Nephron (organoid): ENCODE data around the gene RAB44.

ENCODE experiments used
- H3K27ac Mint-ChIP-seq, 3 experiments: 2 replicates each; pipeline ENCODE4 v1.8.0; 2020; ENCODE audit warnings: mixed read lengths in 3 of 3, mild to moderate bottlenecking in 2 of 3, moderate library complexity in 1 of 3
- H3K27me3 Mint-ChIP-seq: 2 replicates; pipeline ENCODE4 v1.8.0; 2021; ENCODE audit warnings: low read depth, mild to moderate bottlenecking, moderate library complexity, mixed read lengths
- H3K36me3 Mint-ChIP-seq: 2 replicates; pipeline ENCODE4 v1.8.0; 2020; ENCODE audit warnings: low read depth, mixed read lengths
- H3K4me1 Mint-ChIP-seq: 2 replicates; pipeline ENCODE4 v1.8.0; 2020; ENCODE audit warnings: mixed read lengths
- H3K4me3 Mint-ChIP-seq, 3 experiments: 2 replicates each; pipeline ENCODE4 v1.8.0; 2020; ENCODE audit warnings: mild to moderate bottlenecking in 3 of 3, mixed read lengths in 3 of 3, moderate library complexity in 2 of 3
- H3K9me3 Mint-ChIP-seq: 2 replicates; pipeline ENCODE4 v1.8.0; 2020; ENCODE audit warnings: mixed read lengths
- CTCF ChIP-seq, 3 experiments: fragments of 200-600 bp; sonication (generic); IDR thresholded peaks; one replicate each; pipeline ENCODE4 v1.5.0; 2021; ENCODE audit warnings: antibody characterized with exemption in 3 of 3; ENCODE audit not compliant: unreplicated experiment in 3 of 3

The RAB44 gene

DNA sequence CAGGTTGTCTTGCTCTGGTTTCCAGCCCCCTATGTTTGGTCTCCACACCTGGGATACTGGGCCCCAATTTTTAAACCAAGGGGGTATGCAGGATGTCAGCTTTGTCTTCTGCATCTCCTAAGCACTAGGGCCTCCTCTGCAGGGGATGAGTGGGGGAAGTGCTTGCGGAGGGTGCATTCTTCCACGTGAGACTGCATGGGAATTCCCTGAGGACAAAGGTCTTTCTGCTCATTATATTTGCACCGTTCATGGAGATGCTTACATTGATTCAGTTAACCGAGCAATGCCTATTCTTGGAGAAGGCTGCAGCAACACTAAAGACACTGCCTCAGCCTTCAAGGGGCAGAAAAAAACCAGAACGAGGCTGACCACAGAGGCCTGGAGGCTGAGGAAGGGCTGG, 45.4 kb downstream of the RAB44 start:
- Mint-ChIP-seq H3K36me3 (no peaks in the 10 kb centered on the region), H3K9me3 (no peaks in the 10 kb centered on the region), H3K4me3 (no peak overlapping the region), H3K27ac (peak overlapping the region in 1 of 3 experiments; percentile 59), H3K27me3 (peaks cover 3% of the 10 kb centered on the region), H3K4me1 (no peaks in the 10 kb centered on the region)
- no peak for TF ChIP-seq CTCF (IDR thresholded peaks at IDR 0.05; ENCODE audit: unreplicated experiment in 3 of 3)

- Mint-ChIP-seq H3K36me3 (no peaks in the 10 kb centered on the region), H3K4me1 (no peaks in the 10 kb centered on the region), H3K9me3 (peaks cover 4% of the 10 kb centered on the region), H3K27me3 (peaks cover 3% of the 10 kb centered on the region), H3K27ac (peak overlapping the region in 2 of 3 experiments; percentile 59 to 78), H3K4me3 (no peak overlapping the region)
- TF ChIP-seq CTCF (IDR thresholded peaks at IDR 0.05; ENCODE audit: unreplicated experiment in 3 of 3), result no peak
Measured at GRCh38 chr6:36743538-36744303, 46.1 kb downstream of the RAB44 start.

DNA sequence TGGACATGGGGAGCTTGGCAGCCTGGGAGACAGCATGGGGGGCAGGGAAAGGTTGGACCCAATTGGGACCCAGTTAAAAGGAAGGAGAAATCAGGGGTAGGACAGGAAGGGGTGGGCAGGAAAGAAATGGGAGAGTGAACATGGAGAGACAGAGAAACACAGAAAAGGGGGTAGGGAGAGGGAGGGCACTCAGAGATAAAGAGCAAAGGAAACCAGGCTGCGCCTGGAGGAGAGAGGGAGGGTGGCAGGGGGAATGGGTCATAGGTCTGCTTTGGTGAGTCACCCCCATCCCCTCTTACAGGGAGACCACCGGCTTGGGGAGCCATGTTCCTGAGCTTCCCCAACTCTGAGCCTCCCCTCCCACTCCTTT, 46.7 kb downstream of the RAB44 start:
- H3K9me3 Mint-ChIP-seq, result peaks cover 8% of the 10 kb centered on the region
- H3K4me1 Mint-ChIP-seq, result no peaks in the 10 kb centered on the region
- peak overlapping the region in 2 of 3 experiments; percentile 59 to 78 for H3K27ac Mint-ChIP-seq
- H3K36me3 Mint-ChIP-seq, result peaks cover 2% of the 10 kb centered on the region
- H3K27me3 Mint-ChIP-seq, result peaks cover 3% of the 10 kb centered on the region
- H3K4me3 Mint-ChIP-seq, result no peak overlapping the region
- TF ChIP-seq CTCF (IDR thresholded peaks at IDR 0.05; ENCODE audit: unreplicated experiment in 3 of 3), result no peak

DNA sequence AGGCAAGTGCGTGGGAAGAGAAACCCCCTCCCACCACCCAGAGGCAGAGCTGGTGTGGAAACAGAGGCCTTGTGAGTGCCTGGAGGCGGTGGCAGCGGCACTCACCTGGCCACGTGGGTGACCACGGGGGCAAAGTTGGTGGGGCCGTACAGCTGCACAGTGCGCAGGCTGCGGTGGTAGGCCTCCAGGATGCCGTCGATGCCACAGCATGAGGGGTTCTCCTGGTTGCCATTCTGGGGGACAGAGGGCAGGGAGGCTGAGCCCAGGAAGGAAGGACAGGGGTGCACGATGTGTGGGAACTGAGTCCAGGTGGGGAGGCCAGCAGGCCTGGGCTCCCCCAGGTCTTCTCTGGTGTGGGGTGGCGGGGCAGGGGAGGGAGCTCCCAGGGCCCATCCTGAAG, 47.7 kb downstream of the RAB44 start:
- peaks cover 10% of the 10 kb centered on the region for H3K9me3 Mint-ChIP-seq
- no peak for TF ChIP-seq CTCF (IDR thresholded peaks at IDR 0.05; ENCODE audit: unreplicated experiment in 3 of 3)

DNA sequence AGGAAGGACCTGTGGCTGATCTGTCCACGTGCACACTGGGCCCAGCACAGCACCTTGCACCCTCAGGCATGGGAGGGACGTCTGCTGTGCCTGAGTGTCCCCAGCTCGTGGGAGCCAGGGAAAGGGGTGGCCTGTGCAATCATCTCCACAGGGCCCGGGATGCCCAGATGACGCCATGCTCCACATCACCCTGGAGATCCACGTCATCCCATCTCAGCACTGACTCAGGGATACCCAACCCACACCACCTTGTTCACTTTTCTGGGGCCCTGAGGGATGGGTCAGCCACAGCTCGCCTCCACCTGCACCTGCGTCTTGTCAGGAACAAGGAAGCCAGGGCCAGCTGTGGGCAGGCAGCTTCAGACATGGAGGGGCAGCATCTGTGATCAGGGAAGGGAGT, 48.2 kb downstream of the RAB44 start:
- peaks cover 10% of the 10 kb centered on the region for H3K9me3 Mint-ChIP-seq
- H3K27ac Mint-ChIP-seq, result no peak overlapping the region
- peaks cover 4% of the 10 kb centered on the region for H3K36me3 Mint-ChIP-seq
- TF ChIP-seq CTCF (IDR thresholded peaks at IDR 0.05; ENCODE audit: unreplicated experiment in 3 of 3), result no peak
- no peak overlapping the region for H3K4me3 Mint-ChIP-seq
- H3K27me3 Mint-ChIP-seq, result peaks cover 3% of the 10 kb centered on the region
- no peaks in the 10 kb centered on the region for H3K4me1 Mint-ChIP-seq

More for the DNA sequence above, 47.7 kb downstream of the RAB44 start:
- peaks cover 4% of the 10 kb centered on the region for H3K36me3 Mint-ChIP-seq
- H3K27me3 Mint-ChIP-seq, result peaks cover 3% of the 10 kb centered on the region
- H3K4me3 Mint-ChIP-seq, result no peak overlapping the region
- no peaks in the 10 kb centered on the region for H3K4me1 Mint-ChIP-seq
- H3K27ac Mint-ChIP-seq, result no peak overlapping the region

DNA sequence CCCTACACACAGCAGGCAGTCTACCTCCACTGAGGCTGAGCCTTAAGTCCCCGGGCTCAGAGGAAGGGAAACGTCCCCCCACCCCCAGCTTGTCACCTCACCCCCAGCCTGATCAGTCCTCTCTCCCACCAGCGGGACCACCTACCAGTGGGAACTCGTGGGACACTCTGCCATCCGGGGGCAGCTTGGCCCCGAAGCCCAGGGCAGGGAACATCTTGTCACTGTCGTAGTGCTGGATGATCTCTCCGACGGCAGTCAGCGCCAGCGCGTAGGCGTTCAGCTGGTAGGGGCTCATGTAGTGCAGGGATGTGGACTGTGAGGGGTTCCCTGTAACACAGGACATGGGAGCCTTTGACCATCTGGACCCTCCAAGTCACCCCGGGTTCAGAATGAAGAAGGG, 48.6 kb downstream of the RAB44 start:
- Mint-ChIP-seq H3K4me1 (no peaks in the 10 kb centered on the region), H3K4me3 (no peak overlapping the region), H3K36me3 (peaks cover 4% of the 10 kb centered on the region), H3K27ac (no peak overlapping the region), H3K9me3 (peaks cover 10% of the 10 kb centered on the region), H3K27me3 (peaks cover 3% of the 10 kb centered on the region)
- TF ChIP-seq CTCF (IDR thresholded peaks at IDR 0.05; ENCODE audit: unreplicated experiment in 3 of 3), result no peak
